Body of pancreas (tissue), 4 donors: ENCODE results near the gene NAA11.

Experiments
- POLR2A ChIP-seq, 3 donors: fragments of 450-650 bp; IDR thresholded peaks; one replicate each; pipeline ENCODE4 v1.6.1; 2016; ENCODE audit warnings: antibody characterized with exemption in 3 of 3, mild to moderate bottlenecking in 2 of 3
- TF ChIP-seq, protein P1 (sequence below), 7 experiments: fragments of 450-650 bp in 4 of 7; fragments of 200-600 bp in 3 of 7; sonication (generic) in 3 of 7; IDR thresholded peaks; one replicate each; pipeline ENCODE4 v1.5.1; 2016 to 2019; ENCODE audit warnings: antibody characterized with exemption in 7 of 7

DNA sequence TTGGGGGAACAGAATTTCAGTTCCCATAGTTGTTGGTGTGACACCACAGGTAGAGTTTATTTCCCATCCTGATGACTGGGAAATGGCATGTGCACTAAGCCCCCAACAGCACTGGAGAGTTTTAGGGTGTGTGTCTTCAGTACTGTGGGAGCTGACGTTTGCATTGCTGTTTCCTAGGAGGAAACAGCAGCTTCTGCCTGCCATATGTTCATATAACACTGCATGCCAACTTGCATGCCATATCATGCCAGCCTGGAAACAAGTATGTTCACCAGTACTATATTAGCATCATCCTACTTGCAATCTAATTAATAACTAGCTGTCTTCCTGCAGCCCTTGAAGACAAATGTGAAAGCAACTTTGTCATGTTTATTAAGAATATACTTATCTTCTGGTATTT lies 58.2 kb downstream of the NAA11 start:
- TF ChIP-seq, protein P1, sequence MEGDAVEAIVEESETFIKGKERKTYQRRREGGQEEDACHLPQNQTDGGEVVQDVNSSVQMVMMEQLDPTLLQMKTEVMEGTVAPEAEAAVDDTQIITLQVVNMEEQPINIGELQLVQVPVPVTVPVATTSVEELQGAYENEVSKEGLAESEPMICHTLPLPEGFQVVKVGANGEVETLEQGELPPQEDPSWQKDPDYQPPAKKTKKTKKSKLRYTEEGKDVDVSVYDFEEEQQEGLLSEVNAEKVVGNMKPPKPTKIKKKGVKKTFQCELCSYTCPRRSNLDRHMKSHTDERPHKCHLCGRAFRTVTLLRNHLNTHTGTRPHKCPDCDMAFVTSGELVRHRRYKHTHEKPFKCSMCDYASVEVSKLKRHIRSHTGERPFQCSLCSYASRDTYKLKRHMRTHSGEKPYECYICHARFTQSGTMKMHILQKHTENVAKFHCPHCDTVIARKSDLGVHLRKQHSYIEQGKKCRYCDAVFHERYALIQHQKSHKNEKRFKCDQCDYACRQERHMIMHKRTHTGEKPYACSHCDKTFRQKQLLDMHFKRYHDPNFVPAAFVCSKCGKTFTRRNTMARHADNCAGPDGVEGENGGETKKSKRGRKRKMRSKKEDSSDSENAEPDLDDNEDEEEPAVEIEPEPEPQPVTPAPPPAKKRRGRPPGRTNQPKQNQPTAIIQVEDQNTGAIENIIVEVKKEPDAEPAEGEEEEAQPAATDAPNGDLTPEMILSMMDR (IDR thresholded peaks at IDR 0.05): no peak
- no peak for TF ChIP-seq POLR2A (IDR thresholded peaks at IDR 0.05)
